Left hindlimb (tissue), 1 donor: ENCODE measurements around the gene UNCX.

ENCODE experiments used
- DNase-seq: peaks from one replicate; pipeline ENCODE4 v3.0.0-alpha.2; 2018

Gene UNCX

GRCh38 chr7:1218541-1219165, 14.0 kb upstream of the UNCX start:
- DNase-seq, result no peak

GRCh38 chr7:1219498-1219897, 13.2 kb upstream of the UNCX start:
- DNase-seq, result no peak

- no peak for DNase-seq
Observed at GRCh38 chr7:1220000-1220726, 12.5 kb upstream of the UNCX start.

GRCh38 chr7:1220977-1221745, 11.5 kb upstream of the UNCX start:
- no peak for DNase-seq

GRCh38 chr7:1223196-1223981, 9.3 kb upstream of the UNCX start:
- no peak for DNase-seq

- peak; percentile 65 for DNase-seq
Observed at GRCh38 chr7:1224086-1224716, 8.5 kb upstream of the UNCX start.

- no peak for DNase-seq
Observed at GRCh38 chr7:1225030-1225429, 7.6 kb upstream of the UNCX start.

GRCh38 chr7:1225441-1226185, 7.1 kb upstream of the UNCX start:
- DNase-seq, result no peak

- no peak for DNase-seq
Observed at GRCh38 chr7:1226186-1226901, 6.3 kb upstream of the UNCX start.

GRCh38 chr7:1227071-1227804, 5.4 kb upstream of the UNCX start:
- DNase-seq, result no peak

- no peak for DNase-seq
Observed at GRCh38 chr7:1227814-1228544, 4.7 kb upstream of the UNCX start.

GRCh38 chr7:1228545-1229201, 4.0 kb upstream of the UNCX start:
- no peak for DNase-seq

GRCh38 chr7:1229202-1229947, 3.3 kb upstream of the UNCX start:
- no peak for DNase-seq

- DNase-seq, result no peak
Observed at GRCh38 chr7:1229956-1230355, 2.7 kb upstream of the UNCX start.

GRCh38 chr7:1230411-1231213, 2.1 kb upstream of the UNCX start:
- DNase-seq, result peak; percentile 31

GRCh38 chr7:1231214-1232102, 1.2 kb upstream of the UNCX start:
- DNase-seq, result peak; percentile 23

GRCh38 chr7:1232103-1232466, 587 bp upstream of the UNCX start:
- DNase-seq, result no peak
